RWPE1 (cell line): ENCODE results near the gene SCGN.

Experiments
- CTCF ChIA-PET: fragments of 350-600 bp; sonication (Branson Sonifier 250); formaldehyde crosslinking; extraction: SDS; loops from one replicate; lab custom pipeline; 2021; lab: Yijun Ruan, JAX
- POLR2A ChIA-PET: fragments of 400-600 bp; formaldehyde crosslinking; extraction: SDS; loops from one replicate; lab custom pipeline; 2020; ENCODE audit warnings: antibody characterized with exemption; ENCODE audit not compliant: low non-redundant PET; lab: Yijun Ruan, JAX
- DNase-seq: peaks from one replicate; pipeline ENCODE4 v3.0.0; 2012; ENCODE audit warnings: low spot score
- H3K27ac ChIP-seq: fragments of 450-650 bp; 2 replicates; pipeline ENCODE4 v1.5.1; 2017
- TF ChIP-seq, protein P1 (sequence below): fragments of 450-650 bp; conservative IDR thresholded peaks from 2 replicates; pipeline ENCODE4 v1.5.1; 2017; ENCODE audit warnings: low read depth, mild to moderate bottlenecking

SCGN gene

DNA sequence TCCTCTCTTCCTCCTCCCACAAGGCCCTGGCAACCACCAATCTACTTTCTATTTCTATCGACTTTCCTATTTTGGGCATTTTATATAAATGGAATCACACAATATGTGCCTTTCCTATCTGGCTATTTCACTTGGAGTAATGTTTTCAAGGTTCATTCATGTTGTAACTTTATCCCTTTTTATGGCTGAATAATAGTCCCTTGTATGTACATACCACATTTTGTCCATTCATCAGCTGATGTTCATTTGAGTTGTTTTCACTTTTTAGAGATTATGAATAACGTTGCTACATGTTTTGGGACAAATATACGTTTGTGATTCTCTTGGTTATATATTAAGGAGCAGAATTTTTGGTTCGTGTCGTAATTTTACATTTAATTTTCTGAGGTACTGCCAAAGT is 33.9 kb downstream of the SCGN start:
- DNase-seq = no peak
- TF ChIP-seq, protein P1, sequence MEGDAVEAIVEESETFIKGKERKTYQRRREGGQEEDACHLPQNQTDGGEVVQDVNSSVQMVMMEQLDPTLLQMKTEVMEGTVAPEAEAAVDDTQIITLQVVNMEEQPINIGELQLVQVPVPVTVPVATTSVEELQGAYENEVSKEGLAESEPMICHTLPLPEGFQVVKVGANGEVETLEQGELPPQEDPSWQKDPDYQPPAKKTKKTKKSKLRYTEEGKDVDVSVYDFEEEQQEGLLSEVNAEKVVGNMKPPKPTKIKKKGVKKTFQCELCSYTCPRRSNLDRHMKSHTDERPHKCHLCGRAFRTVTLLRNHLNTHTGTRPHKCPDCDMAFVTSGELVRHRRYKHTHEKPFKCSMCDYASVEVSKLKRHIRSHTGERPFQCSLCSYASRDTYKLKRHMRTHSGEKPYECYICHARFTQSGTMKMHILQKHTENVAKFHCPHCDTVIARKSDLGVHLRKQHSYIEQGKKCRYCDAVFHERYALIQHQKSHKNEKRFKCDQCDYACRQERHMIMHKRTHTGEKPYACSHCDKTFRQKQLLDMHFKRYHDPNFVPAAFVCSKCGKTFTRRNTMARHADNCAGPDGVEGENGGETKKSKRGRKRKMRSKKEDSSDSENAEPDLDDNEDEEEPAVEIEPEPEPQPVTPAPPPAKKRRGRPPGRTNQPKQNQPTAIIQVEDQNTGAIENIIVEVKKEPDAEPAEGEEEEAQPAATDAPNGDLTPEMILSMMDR = no peak
- no peak overlapping the region for H3K27ac ChIP-seq
- ChIA-PET CTCF (no interaction called here), POLR2A (interaction anchor here (0.5 kb wide), 1 partner anchor 1400 kb away, joined by 4 read pairs; no protein-coding TSS in a partner anchor)

DNA sequence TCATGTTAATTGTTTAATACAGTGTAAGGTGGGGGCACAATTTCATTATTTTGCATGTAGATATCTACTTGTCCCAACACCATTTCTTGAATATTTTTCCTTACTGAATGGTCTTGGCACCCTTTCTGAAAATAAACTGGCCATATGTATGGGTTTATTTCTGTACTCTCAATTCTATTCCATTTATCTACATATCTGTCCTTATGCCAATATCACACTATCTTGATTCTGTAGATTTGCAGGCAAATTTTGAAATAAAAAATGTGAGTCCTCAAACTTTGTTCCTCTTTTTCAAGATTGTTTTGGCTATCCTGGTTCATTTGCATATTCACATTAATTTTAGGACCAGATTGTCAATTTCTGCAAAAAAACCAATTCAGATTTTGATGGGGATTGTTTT is 34.8 kb downstream of the SCGN start:
- CTCF ChIA-PET = interaction anchor here (0.6 kb wide), 1 partner anchor 57 kb away, joined by 4 read pairs; no protein-coding TSS in a partner anchor
- DNase-seq = no peak
- POLR2A ChIA-PET = no interaction called here
- TF ChIP-seq, protein P1 = no peak
- H3K27ac ChIP-seq = no peak overlapping the region

DNA sequence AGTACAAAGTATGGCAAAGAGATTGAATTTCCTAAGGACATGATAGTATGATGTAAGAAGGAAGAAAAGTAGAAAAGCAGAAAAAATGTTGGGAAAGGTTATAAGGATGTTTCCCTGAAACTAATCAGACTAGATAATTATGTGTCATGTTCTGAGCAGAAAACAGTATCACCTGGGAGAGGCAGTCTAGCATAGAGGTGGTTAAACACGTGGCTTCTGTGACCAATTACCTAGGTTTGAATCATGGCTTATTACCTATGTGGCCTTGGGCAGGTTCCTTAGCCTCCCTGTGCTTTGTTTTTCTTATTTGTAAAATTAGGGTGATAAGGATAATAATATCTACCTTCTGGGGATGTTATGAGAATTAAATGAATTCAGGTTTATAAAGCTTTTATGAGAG is 38.0 kb downstream of the SCGN start:
- H3K27ac ChIP-seq = no peak overlapping the region

DNA sequence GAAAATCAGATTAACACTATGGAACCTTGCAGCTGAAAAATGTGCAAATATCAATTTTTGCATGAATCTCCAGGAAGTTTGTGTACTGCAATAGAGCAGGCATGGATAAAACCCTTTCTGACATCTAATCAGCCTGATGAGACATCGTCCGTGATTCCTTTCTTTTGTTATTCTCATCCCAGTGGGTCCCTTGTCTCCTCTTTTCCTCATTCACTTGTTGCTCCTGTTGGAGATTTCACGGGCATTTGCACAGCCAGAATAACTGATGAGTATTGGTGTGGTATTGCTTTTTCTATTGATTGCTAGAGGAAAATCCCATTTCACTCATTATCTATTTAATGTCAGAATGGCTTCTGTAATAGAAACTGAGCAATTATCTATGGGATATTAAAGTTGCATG is 39.9 kb downstream of the SCGN start:
- ChIA-PET CTCF (interaction anchor here (0.6 kb wide), 1 partner anchor 20 kb away, joined by 3 read pairs; no protein-coding TSS in a partner anchor), POLR2A (no interaction called here)
- TF ChIP-seq, protein P1 = no peak

More for the DNA sequence above, 38.0 kb downstream of the SCGN start:
- ChIA-PET POLR2A (no interaction called here), CTCF (interaction anchor here (0.6 kb wide), 1 partner anchor 313 kb away, joined by 4 read pairs; no protein-coding TSS in a partner anchor)
- DNase-seq = no peak
- TF ChIP-seq, protein P1 = no peak

DNA sequence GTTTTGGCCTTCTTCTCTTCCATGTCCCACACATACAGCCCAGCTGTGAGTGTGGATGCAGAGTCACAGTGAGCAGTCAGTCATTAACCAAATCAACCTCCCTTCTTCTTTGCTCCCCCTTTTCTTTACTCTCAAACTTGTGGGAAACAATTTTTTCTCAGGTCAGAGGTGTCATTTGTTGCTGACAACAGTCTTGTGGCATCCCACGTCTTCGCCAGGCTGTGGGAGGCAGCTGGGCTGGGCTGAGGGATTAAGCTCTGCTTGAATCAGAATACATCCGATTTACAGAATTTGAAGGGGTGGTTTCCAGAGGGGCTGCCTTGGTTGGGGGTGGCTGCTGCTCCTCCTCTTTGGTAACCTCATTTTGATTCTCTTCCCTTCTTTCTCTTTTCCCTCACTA is 40.5 kb downstream of the SCGN start:
- POLR2A ChIA-PET = no interaction called here
- CTCF ChIA-PET = interaction anchor here (0.7 kb wide), 1 partner anchor 744 kb away, joined by 3 read pairs; no protein-coding TSS in a partner anchor
- no peak overlapping the region for H3K27ac ChIP-seq
- TF ChIP-seq, protein P1 = no peak
- DNase-seq = no peak

More for the DNA sequence above, 39.9 kb downstream of the SCGN start:
- no peak for DNase-seq
- no peak overlapping the region for H3K27ac ChIP-seq

DNA sequence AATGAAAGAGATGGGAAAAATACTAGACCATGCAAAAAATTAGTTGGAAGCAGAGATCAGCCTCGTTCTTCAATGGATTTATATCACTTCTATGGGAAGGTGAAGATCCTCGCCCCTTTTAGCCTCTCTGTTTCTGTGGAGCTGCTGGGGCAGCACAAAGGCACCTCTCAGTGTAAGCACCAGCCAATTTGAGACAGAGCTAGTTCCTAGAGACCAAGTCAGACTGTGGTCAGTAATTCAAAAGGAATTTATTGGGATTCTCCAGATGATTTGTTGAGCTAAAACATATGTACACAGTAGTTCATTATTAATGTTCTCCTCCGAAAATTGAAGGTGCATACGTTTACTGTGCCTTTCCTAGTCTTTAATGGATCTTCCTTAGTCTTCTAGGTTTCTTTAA is 42.4 kb downstream of the SCGN start:
- TF ChIP-seq, protein P1 = no peak
- DNase-seq = no peak
- POLR2A ChIA-PET = no interaction called here
- CTCF ChIA-PET = no interaction called here
- no peak overlapping the region for H3K27ac ChIP-seq
